Activated CD8-positive, alpha-beta memory T cell treated with anti-CD3 and anti-CD28 coated beads for 36 hours (primary cell): ENCODE results near the gene TELO2. TPM values are rescaled to one million over a fixed set of nuclear protein-coding genes. Genes with fewer than 3 reads are reported as not detected.

Experiments
- CTCF ChIA-PET: fragments of 350-600 bp; sonication (Branson Sonifier 250); formaldehyde crosslinking; loops from one replicate; lab custom pipeline; 2021; ENCODE audit warnings: antibody characterized with exemption; lab: Charles Lee
- POLR2A ChIA-PET: fragments of 350-600 bp; sonication (Branson Sonifier 250); formaldehyde crosslinking; loops from one replicate; lab custom pipeline; 2021; ENCODE audit warnings: antibody characterized with exemption; lab: Charles Lee
- total RNA-seq, 2 experiments: library from RNA; stranded (reverse); gene quantifications; one replicate each; pipeline ENCODE4 v1.2.3, GENCODE V29; 2021

Gene TELO2
- total RNA-seq, 2 experiments from 2014 or later = 88.2 to 89.3 TPM

- ChIA-PET CTCF (no interaction called here), POLR2A (interaction anchor here (0.5 kb wide), 1 partner anchor 46 kb away, joined by 7 read pairs; no protein-coding TSS in a partner anchor)
Measured at GRCh38 chr16:1505912-1506311, 12.8 kb downstream of the TELO2 start.

GRCh38 chr16:1506494-1507213, 13.5 kb downstream of the TELO2 start:
- CTCF ChIA-PET = no interaction called here
- POLR2A ChIA-PET = no interaction called here

GRCh38 chr16:1508494-1509187, 15.5 kb downstream of the TELO2 start:
- POLR2A ChIA-PET = no interaction called here
- CTCF ChIA-PET = no interaction called here

- ChIA-PET CTCF (no interaction called here), POLR2A (no interaction called here)
Measured at GRCh38 chr16:1509307-1510221, 16.4 kb downstream of the TELO2 start.

GRCh38 chr16:1510272-1510671, 17.1 kb downstream of the TELO2 start:
- ChIA-PET CTCF (interaction anchor here (0.6 kb wide), 1 partner anchor 323 kb away, joined by 3 read pairs; no protein-coding TSS in a partner anchor), POLR2A (no interaction called here)

GRCh38 chr16:1510941-1511351, 17.8 kb downstream of the TELO2 start:
- ChIA-PET POLR2A (no interaction called here), CTCF (interaction anchor here (0.6 kb wide), 1 partner anchor 322 kb away, joined by 3 read pairs; no protein-coding TSS in a partner anchor)

GRCh38 chr16:1511662-1512569, 18.8 kb downstream of the TELO2 start:
- ChIA-PET CTCF (no interaction called here), POLR2A (interaction anchor here (0.7 kb wide), 1 partner anchor 62 kb away, joined by 3 read pairs; no protein-coding TSS in a partner anchor)

GRCh38 chr16:1512774-1513173, 19.6 kb downstream of the TELO2 start:
- ChIA-PET POLR2A (no interaction called here), CTCF (interaction anchor here (0.7 kb wide), 1 partner anchor 22 kb away, joined by 3 read pairs; no protein-coding TSS in a partner anchor)

- ChIA-PET CTCF (interaction anchor here (0.6 kb wide), 1 partner anchor 11 kb away, joined by 3 read pairs; no protein-coding TSS in a partner anchor), POLR2A (interaction anchor here (0.7 kb wide), 1 partner anchor 11 kb away, joined by 3 read pairs; no protein-coding TSS in a partner anchor)
Measured at GRCh38 chr16:1514507-1514906, 21.3 kb downstream of the TELO2 start.

GRCh38 chr16:1518626-1519135, 25.5 kb downstream of the TELO2 start:
- ChIA-PET POLR2A (interaction anchor here (0.6 kb wide), 1 partner anchor 21 kb away, joined by 7 read pairs; no protein-coding TSS in a partner anchor), CTCF (no interaction called here)

GRCh38 chr16:1519831-1520230, 26.7 kb downstream of the TELO2 start:
- CTCF ChIA-PET = no interaction called here
- POLR2A ChIA-PET = no interaction called here

GRCh38 chr16:1520461-1520860, 27.3 kb downstream of the TELO2 start:
- ChIA-PET POLR2A (no interaction called here), CTCF (no interaction called here)

- ChIA-PET POLR2A (interaction anchor here (0.8 kb wide), 1 partner anchor 10 kb away, joined by 4 read pairs; the partner anchor contains the start of gene TMEM204), CTCF (interaction anchor here (0.9 kb wide), 1 partner anchor 73 kb away, joined by 3 read pairs; no protein-coding TSS in a partner anchor)
Measured at GRCh38 chr16:1523581-1524245, 30.6 kb downstream of the TELO2 start.

- POLR2A ChIA-PET = interaction anchor here (0.8 kb wide), 1 partner anchor 9 kb away, joined by 4 read pairs; the partner anchor contains the start of gene TMEM204
- CTCF ChIA-PET = interaction anchor here (0.9 kb wide), 1 partner anchor 72 kb away, joined by 3 read pairs; no protein-coding TSS in a partner anchor
Measured at GRCh38 chr16:1524366-1524765, 31.2 kb downstream of the TELO2 start.

GRCh38 chr16:1525871-1526607, 32.9 kb downstream of the TELO2 start:
- ChIA-PET CTCF (no interaction called here), POLR2A (interaction anchor here (0.7 kb wide), 1 partner anchor 11 kb away, joined by 3 read pairs; no protein-coding TSS in a partner anchor)
